ENCODE data around the gene C20orf141. TPM values are rescaled to one million over a fixed set of nuclear protein-coding genes. Genes with fewer than 3 reads are reported as not detected.
A peak's percentile ranks its signal among the peaks of the same experiment; 100 is the strongest.
"Not testable (repeated sequence)": the region's sequence is repeated elsewhere in the genome, so short reads cannot be mapped to it uniquely, and the experiment has no call there.

Gene C20orf141
- total RNA-seq, 1 donor from 2014 or later: not detected

GRCh38 chr20:2820896-2821869 is 6.4 kb downstream of the C20orf141 start:
- DNase-seq: no peak

- DNase-seq: no peak
Observed at GRCh38 chr20:2822073-2822472, 7.3 kb downstream of the C20orf141 start.

GRCh38 chr20:2825761-2826160 is 11.0 kb downstream of the C20orf141 start:
- no peak for DNase-seq

- DNase-seq: no peak
Observed at GRCh38 chr20:2826655-2827054, 11.9 kb downstream of the C20orf141 start.

GRCh38 chr20:2829376-2829775 is 14.6 kb downstream of the C20orf141 start:
- DNase-seq: no peak

- DNase-seq: not testable (repeated sequence)
Observed at GRCh38 chr20:2831206-2831605, 16.4 kb downstream of the C20orf141 start.

- DNase-seq: no peak
Observed at GRCh38 chr20:2833761-2834160, 19.0 kb downstream of the C20orf141 start.

GRCh38 chr20:2834401-2835110 is 19.8 kb downstream of the C20orf141 start:
- no peak for DNase-seq

GRCh38 chr20:2835331-2835796 is 20.6 kb downstream of the C20orf141 start:
- DNase-seq: no peak

- no peak for DNase-seq
Observed at GRCh38 chr20:2836035-2836434, 21.2 kb downstream of the C20orf141 start.

- DNase-seq: no peak
Observed at GRCh38 chr20:2837221-2837960, 22.6 kb downstream of the C20orf141 start.

GRCh38 chr20:2838170-2838797 is 23.5 kb downstream of the C20orf141 start:
- no peak for DNase-seq

- no peak for DNase-seq
Observed at GRCh38 chr20:2838847-2839671, 24.3 kb downstream of the C20orf141 start.

GRCh38 chr20:2839732-2840137 is 24.9 kb downstream of the C20orf141 start:
- DNase-seq: no peak

GRCh38 chr20:2840138-2840966 is 25.6 kb downstream of the C20orf141 start, which contains the start of the genes PCED1A and VPS16:
Gene PCED1A, minus strand, starts transcription at chr20:2840655. Its CDS starts 743 bp downstream, at chr20:2839912.
Gene VPS16, plus strand, starts transcription at chr20:2840745. Its CDS starts 30 bp downstream, at chr20:2840775.
- peak; percentile 94 for DNase-seq

GRCh38 chr20:2840967-2841531 is 26.3 kb downstream of the C20orf141 start:
- peak; percentile 75 for DNase-seq

GRCh38 chr20:2845607-2846006 is 30.8 kb downstream of the C20orf141 start:
- no peak for DNase-seq

GRCh38 chr20:2846698-2847097 is 31.9 kb downstream of the C20orf141 start:
- DNase-seq: no peak

- DNase-seq: no peak
Observed at GRCh38 chr20:2847802-2848201, 33.0 kb downstream of the C20orf141 start.
